Endothelial cell of umbilical vein (primary cell): ENCODE measurements around the gene FGF5. TPM values are rescaled to one million over a fixed set of nuclear protein-coding genes. Genes with fewer than 3 reads are reported as not detected.

ENCODE experiments used
- BruUV-seq: library from RNA; stranded (reverse); fragments of 400-500 nt; replicated peaks from 2 replicates; lab custom pipeline; 2021; lab: Mats Ljungman, UMichigan
- CTCF ChIA-PET: fragments of 300-600, 350-600 bp; sonication (Branson Sonifier 250); formaldehyde crosslinking; loops from one replicate; lab custom pipeline; 2021; ENCODE audit warnings: antibody characterized with exemption, inconsistent platforms; lab: Charles Lee
- POLR2A ChIA-PET: fragments of 300-600, 350-600 bp; sonication (Branson Sonifier 250); formaldehyde crosslinking; loops from one replicate; lab custom pipeline; 2021; ENCODE audit warnings: antibody characterized with exemption, inconsistent platforms; lab: Charles Lee
- DNase-seq: peaks from one replicate; pipeline ENCODE4 v3.0.0-alpha.2; 2011; ENCODE audit warnings: low read depth, low spot score
- FAIRE-seq: peaks from 2 replicates; lab custom pipeline; 2011; peaks lifted over from hg19 to GRCh38; lab: Jason Lieb, UNC
- H2AFZ ChIP-seq: 2 replicates; pipeline ENCODE4 v1.6.0; 2012; ENCODE audit warnings: low read depth, low read length, control low read depth, inconsistent platforms
- H3K27ac ChIP-seq: 2 replicates; pipeline ENCODE4 v1.5.1; 2011; ENCODE audit warnings: low read depth, mild to moderate bottlenecking, control low read depth, low read length, moderate library complexity; ENCODE audit not compliant: insufficient read depth
- H3K27me3 ChIP-seq, 2 experiments: 2 replicates each; pipeline versions ENCODE4 v1.6.0 to v1.6.1; 2011; ENCODE audit warnings: low read length in 2 of 2, mixed read lengths in 1 of 2; ENCODE audit not compliant: control insufficient read depth in 2 of 2, insufficient read depth in 2 of 2
- H3K36me3 ChIP-seq, 2 experiments: 2 replicates in 1 of 2; 3 replicates in 1 of 2; pipeline ENCODE4 v1.5.1; 2011; ENCODE audit warnings: low read length in 2 of 2, mild to moderate bottlenecking in 1 of 2, moderate library complexity in 1 of 2; ENCODE audit not compliant: control insufficient read depth in 2 of 2, insufficient read depth in 2 of 2; ENCODE audit errors: extremely low read depth in 1 of 2
- H3K4me1 ChIP-seq: 3 replicates; pipeline ENCODE4 v1.5.1; 2011; ENCODE audit warnings: mild to moderate bottlenecking, low read length; ENCODE audit not compliant: control insufficient read depth, insufficient read depth; ENCODE audit errors: extremely low read depth
- H3K4me2 ChIP-seq: 2 replicates; pipeline ENCODE4 v1.6.1; 2011; ENCODE audit warnings: low read length, control low read depth, mixed read lengths; ENCODE audit not compliant: insufficient read depth
- H3K4me3 ChIP-seq, 3 experiments: fragments of 200-600 bp in 1 of 3; sonication (generic), shearing (Covaris generic) in 1 of 3; replicated peaks in 1 of 3; 2 replicates each; pipeline ENCODE4 v1.5.1; 2011 to 2016; ENCODE audit warnings: control low read depth in 3 of 3, low read length in 3 of 3, mild to moderate bottlenecking in 2 of 3, inconsistent platforms in 1 of 3, low read depth in 1 of 3, moderate library complexity in 1 of 3; ENCODE audit not compliant: insufficient read depth in 1 of 3
- H3K79me2 ChIP-seq: 2 replicates; pipeline ENCODE4 v1.6.0; 2012; ENCODE audit warnings: low read length, inconsistent platforms; ENCODE audit not compliant: control insufficient read depth, insufficient read depth
- H3K9ac ChIP-seq: replicated peaks from 2 replicates; pipeline ENCODE3; 2011; ENCODE audit warnings: low read length, control low read depth; ENCODE audit not compliant: insufficient read depth; ENCODE audit errors: extremely low read depth
- H3K9me1 ChIP-seq: replicated peaks from 3 replicates; pipeline ENCODE4 v1.6.0; 2011; ENCODE audit warnings: mild to moderate bottlenecking, low read length; ENCODE audit not compliant: control insufficient read depth, insufficient read depth; ENCODE audit errors: extremely low read depth
- H3K9me3 ChIP-seq: replicated peaks from 2 replicates; pipeline ENCODE4 v1.5.1; 2012; ENCODE audit warnings: low read length, inconsistent platforms; ENCODE audit not compliant: control insufficient read depth, insufficient read depth
- H4K20me1 ChIP-seq: replicated peaks from 2 replicates; pipeline ENCODE3; 2011; ENCODE audit warnings: mild to moderate bottlenecking, low read length; ENCODE audit not compliant: control insufficient read depth, insufficient read depth; ENCODE audit errors: extremely low read depth
- CTCF ChIP-seq, 2 donors: IDR thresholded peaks; 1 replicate in 1 of 2; 2 replicates in 1 of 2; pipeline ENCODE4 v1.5.1; 2011; ENCODE audit warnings: low read length in 2 of 2, mild to moderate bottlenecking in 2 of 2, moderate library complexity in 2 of 2, control low read depth in 1 of 2, inconsistent platforms in 1 of 2, low read depth in 1 of 2; ENCODE audit not compliant: insufficient read depth in 1 of 2; ENCODE audit errors: extremely low read depth in 1 of 2
- JUN ChIP-seq: IDR thresholded peaks from 2 replicates; pipeline ENCODE4 v1.6.1; 2011; ENCODE audit warnings: borderline replicate concordance, low read depth; ENCODE audit not compliant: insufficient read length, insufficient read depth
- POLR2A ChIP-seq: IDR thresholded peaks from 2 replicates; pipeline ENCODE4 v1.6.1; 2012; ENCODE audit warnings: low read depth, mild to moderate bottlenecking, control low read depth, low read length
- dilution Hi-C: fragments of 300-500 bp; cut with MboI; formaldehyde crosslinking; loops from one replicate; pipeline ENCODE4 v1.15.0; 2019; ENCODE audit warnings: low sequenced_read_pairs; ENCODE audit not compliant: extremely low pct_ligation_motif_present
- intact Hi-C: fragments of 100-400 bp; cut with micrococcal nuclease; formaldehyde crosslinking; loops from one replicate; pipeline ENCODE4 v1.10.0; 2022
- polyA plus RNA-seq, 4 experiments: library from polyadenylated mRNA; depleted of rRNA in 3 of 4; stranded (reverse) in 3 of 4; unstranded in 1 of 4; fragments of >200 nt; gene quantifications; 2 replicates each; pipeline versions ENCODE4 v1.2.1 to v1.2.3, GENCODE V29; 2011 to 2012; ENCODE audit warnings: missing spikeins in 1 of 4
- total RNA-seq: library from RNA; stranded (reverse); gene quantifications from 2 replicates; pipeline ENCODE4 v1.2.3, GENCODE V29; 2021

The FGF5 gene
- total and polyA plus RNA-seq, 2 donors (not counting 3 experiments of a cell fraction or from before 2014, with no cell fraction given) = 0.13 to 0.73 TPM

- H3K4me1 ChIP-seq = peaks cover 14% of the 10 kb centered on the region
- H3K27me3 ChIP-seq = no peaks in the 10 kb centered on the region
- H2AFZ ChIP-seq = no peak overlapping the region
- no peaks in the 10 kb centered on the region for H3K9me3 ChIP-seq
- no TSS peak for BruUV-seq
- H3K9ac ChIP-seq = no peak overlapping the region
- H3K36me3 ChIP-seq = no peaks in the 10 kb centered on the region
- DNase-seq (peak; percentile 22), FAIRE-seq (peak; percentile 37)
- POLR2A ChIA-PET = interaction anchor here (1.2 to 1.4 kb wide), 2 partner anchors 41 to 69 kb away, joined by 3 to 6 read pairs; partner anchors contain the start of gene FGF5
- H4K20me1 ChIP-seq = no peaks in the 10 kb centered on the region
- H3K27ac ChIP-seq = peak overlapping the region; percentile 20
- no peaks in the 10 kb centered on the region for H3K9me1 ChIP-seq
- no peak overlapping the region for H3K4me2 ChIP-seq
- CTCF ChIA-PET = interaction anchor here (1.0 to 1.9 kb wide), 5 partner anchors 16 to 94 kb away, joined by 3 to 12 read pairs (median 3); partner anchors contain the start of genes CFAP299 and FGF5
- H3K4me3 ChIP-seq = no peak overlapping the region
- H3K79me2 ChIP-seq = no peaks in the 10 kb centered on the region
- peak; percentile 10 for TF ChIP-seq JUN
- no peak for TF ChIP-seq POLR2A
- TF ChIP-seq CTCF (IDR thresholded peaks at IDR 0.05; ENCODE audit: extremely low read depth in 1 of 2, insufficient read depth in 1 of 2, low read depth in 1 of 2, low read length in 2 of 2) = no peak
- intact Hi-C loops = loop anchor here (5.0 kb wide), 1 partner anchor 70 kb away; no protein-coding TSS in a partner anchor
- dilution Hi-C loops = no loop called here
These were observed 40.8 kb downstream of the FGF5 start for GRCh38 chr4:80307183-80307735.
